ENCODE data around the gene KYAT1.
"Not testable (repeated sequence)": the region's sequence is repeated elsewhere in the genome, so short reads cannot be mapped to it uniquely, and the experiment has no call there.

Gene KYAT1

DNA sequence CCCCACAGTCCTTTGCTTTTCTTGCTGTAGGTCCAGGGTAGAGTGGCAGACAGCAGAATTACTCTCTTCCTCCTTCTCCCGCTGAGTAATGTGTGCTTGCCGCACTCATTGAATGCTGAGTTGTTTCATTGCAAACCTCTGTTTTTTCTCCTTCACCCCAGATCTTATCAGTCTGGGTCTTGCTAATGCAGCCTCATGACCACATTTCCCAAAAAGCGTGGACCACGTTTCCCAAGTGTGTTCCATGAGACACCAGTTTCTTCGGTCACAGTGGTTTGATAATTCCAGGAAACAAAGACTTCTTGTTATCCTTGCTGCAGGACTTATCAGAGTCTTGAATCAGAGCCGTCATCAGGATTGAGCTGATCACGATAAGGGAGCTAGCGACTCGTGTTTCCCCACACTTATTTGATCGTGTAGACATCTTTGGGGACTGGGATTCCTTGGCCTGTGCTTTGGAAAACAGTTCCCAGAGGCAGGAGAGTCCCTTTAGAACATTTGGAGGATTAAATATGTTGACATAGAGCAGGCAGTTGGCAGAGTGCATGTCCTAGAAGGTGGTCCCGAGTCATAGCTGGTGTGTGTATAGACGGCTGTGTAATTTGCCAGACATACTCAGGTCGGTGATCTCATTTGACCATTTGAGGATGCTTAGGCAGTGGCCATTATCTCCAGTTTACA is 4.6 kb upstream of the KYAT1 start:
- DNase-seq (ENCODE audit: low read depth in 4 of 4, low spot score in 1 of 4), result no peak

DNA sequence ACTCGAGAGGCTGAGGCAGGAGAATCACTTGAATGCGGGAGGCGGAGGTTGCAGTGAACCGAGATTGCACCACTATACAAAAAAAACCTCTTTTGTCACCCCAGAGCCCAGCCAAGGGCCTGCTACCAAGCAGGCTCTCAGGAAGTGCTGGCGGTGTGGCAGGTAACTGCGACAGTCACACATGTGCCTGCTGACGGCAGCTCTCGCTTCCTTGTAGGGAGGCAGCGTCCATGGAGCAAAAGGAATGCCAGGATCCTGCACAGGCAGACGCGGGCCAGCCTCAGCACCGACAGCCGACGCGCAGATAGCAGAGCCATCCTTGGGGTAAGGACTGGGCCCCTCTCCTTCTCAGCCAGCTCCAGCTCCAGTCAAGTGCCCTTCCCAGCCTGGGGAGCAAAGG is 4.0 kb upstream of the KYAT1 start:
- DNase-seq (ENCODE audit: low read depth in 4 of 4, low spot score in 1 of 4), result no peak

DNA sequence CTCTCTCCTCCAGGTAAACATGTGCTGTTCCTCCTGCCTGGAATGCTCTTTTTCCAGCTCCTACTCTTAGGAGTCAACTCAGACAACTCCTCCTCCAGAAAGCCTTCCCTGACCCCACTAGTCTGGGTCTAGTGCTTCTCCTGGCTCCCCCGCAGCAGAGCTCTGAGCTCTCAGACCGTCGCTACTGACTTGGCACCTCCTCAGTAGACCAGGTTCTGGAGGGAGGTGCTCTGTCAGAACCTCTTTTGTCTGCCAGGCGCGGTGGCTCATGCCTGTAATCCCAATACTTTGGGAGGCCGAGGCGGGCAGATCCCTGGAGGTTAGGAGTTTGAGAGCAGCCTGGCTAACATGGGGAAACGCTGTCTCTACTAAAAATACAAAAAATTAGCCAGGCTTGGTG is 3.6 kb upstream of the KYAT1 start:
- DNase-seq (ENCODE audit: low read depth in 4 of 4, low spot score in 1 of 4), result no peak

DNA sequence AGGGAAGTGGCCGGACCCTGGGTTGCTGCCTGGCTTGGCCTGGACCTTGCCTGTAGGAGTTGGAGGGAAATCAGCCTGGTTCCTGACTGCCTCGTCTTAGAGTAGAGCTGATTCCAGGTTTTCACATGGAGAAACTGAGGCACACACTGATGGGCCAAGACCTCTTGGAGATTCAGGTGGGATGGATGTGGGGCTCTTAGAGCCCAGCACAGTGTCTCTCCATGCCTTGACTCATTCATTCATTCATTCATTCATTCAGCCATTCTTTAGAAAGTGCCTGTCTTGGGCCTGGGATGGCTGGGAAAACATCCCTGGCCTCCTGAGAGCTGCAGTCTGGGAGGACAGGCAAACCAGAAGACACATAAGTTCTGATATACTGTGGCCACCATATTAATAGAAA is 2.4 kb upstream of the KYAT1 start:
- no peak for DNase-seq (ENCODE audit: low read depth in 4 of 4, low spot score in 1 of 4)

DNA sequence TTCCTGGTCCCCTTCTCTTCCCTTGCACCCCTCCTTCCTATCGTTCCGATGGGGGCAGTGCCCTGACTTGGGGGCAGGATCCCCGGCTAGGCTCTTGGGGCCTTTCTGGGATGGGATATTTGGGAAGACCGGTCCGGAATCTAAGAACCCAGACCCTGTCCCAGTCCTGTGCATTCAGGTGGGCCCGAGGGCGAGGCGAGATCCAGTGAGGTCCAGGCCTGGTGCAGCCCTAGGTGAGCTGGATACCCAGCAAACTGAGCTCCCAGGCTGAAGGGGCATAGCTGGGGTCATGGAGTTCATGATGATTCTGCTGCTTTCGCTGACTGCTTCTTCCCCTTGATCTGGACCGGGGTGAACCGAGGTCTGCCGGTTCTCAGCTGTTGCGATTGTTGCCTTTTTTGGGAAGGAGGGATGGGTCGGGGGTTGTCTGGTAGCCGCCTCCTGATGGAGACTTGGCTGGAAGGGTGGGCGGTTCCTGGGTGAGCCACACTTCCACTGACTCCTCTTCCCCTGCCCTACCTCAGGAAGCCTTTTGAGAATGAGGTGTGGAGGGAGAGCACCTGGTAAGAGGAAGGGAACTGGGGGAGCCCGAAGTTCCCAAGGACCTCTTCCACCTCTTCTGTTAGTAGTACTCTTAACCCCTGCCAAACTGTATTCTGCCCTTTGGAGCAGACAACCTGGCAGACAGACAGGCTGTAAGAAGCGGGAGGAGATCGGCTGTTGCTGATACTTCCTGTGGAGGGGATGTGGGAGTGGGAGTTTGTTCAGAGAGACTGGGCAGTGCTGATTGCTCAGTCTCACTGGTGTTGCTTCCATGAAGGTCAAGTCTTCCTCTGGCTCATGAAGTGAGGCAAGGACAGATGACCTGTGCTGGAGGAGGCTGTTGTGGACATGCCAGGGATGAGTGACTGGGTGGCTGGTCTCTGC is 1.2 kb upstream of the KYAT1 start:
- no peak for DNase-seq (ENCODE audit: low read depth in 4 of 4, low spot score in 1 of 4)

DNA sequence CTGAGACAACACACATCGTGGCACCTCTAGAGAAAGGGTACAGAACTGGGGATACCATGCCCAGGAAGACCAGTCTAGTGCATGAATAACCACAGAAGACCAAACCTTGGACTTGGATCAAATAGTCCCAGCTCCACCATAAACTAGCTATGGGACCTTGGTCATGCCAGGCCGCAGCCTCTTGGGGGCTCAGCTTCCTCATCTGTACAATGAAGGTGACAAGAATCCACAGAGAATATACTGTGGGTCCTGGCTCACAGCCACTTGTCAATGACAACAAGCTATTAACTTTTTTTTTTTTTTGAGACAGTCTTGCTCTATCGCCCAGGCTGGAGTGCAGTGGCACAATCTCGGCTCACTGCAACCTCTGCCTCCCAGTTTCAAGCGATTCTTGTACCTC is 3.9 kb downstream of the KYAT1 start:
- no peak for DNase-seq (ENCODE audit: low read depth in 4 of 4, low spot score in 1 of 4)

DNA sequence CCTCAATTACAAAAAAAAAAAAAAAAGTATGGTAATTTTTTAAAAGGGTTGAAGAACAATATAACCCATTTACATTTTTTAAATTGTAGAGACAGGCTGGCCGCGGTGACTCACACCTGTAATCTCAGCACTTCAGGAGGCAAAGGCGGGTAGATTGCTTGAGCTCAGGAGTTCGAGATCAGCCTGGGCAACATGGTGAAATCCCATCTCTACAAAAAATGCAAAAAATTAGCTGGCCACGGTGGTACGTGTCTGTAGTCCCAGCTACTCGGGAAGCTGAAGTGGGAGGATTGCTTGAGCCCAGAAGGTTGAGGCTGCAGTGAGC is 10.8 kb downstream of the KYAT1 start:
- not testable (repeated sequence) for DNase-seq (ENCODE audit: low read depth in 4 of 4, low spot score in 1 of 4)

DNA sequence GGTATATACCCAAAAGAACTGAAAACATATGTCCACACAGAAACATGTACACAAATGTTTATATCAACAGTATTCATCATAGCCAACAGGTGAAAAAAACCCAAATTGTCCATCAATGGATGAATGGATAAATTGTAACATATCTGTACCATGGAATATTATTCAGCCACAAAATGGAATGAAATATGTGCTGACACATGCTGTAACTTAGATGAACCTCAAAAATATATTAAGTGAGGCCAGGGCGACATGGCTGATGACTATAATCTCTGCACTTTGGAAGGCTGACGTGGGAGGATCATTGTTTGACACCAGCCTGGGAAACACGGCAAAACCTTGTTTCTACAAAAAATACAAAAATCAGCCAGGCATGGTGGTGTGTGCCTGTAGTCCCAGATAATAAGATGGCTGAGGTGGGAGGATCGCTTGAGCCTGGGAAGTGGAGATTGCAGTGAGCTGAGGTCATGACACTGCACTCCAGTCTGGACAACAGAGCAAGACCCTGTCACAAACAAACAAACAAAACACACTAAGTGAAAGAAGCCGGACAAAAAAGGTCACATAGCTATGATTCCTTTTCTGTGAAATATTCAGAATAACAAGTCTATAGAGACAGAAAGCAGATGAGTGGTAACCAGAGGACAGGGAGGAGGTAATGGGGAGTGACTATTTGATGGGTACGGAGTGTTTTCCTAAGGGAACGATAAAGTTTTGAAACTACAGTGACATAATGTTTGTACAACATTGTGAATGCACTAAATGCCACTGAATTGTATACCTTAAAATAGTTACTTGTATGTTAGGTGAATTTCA is 11.4 kb downstream of the KYAT1 start:
- DNase-seq (ENCODE audit: low read depth in 4 of 4, low spot score in 1 of 4), result no peak

DNA sequence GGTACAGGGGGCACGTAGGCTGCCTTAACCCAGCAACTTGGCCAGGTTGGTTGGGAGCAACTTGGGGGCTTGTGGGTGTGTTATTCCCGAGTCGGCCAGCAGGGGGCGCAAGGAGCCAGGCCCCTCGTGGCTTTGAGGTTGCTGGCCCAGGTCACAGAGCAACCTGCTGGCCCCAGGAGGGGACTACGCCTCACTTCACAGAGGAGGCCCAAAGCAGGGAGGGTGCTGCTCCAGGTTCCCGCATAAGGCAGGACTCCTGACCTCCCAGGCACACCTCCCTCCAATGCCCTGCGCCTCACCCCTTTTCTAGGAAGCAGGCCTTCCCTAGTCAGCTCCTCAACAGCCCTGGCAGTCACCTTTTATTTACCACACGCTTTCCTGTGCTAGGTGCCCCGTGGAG is 18.1 kb downstream of the KYAT1 start:
- peak; percentile 69 to 82 (median 80) for DNase-seq (ENCODE audit: low read depth in 4 of 4, low spot score in 1 of 4)

DNA sequence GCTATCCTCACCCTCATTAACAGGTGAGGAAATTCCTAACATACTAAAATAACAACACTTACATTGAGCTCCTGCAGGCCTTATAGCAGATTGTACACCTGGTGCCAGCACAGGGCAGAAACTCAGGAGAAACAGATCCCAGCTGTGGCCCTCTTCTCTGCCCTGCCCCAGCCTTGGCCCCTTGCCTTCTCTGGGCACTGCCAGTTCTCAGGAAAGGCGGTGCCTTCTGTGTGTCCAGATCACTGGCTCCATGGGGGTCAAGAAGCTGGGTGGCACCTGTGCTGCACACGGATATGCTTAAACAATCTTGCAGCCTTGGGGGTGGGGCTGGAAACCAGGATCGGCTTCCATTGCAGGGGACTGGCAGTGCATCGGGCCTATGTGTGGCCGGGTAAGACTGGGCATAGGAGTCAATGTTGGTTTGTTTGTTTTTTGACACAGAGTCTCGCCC is 19.3 kb downstream of the KYAT1 start:
- no peak for DNase-seq (ENCODE audit: low read depth in 4 of 4, low spot score in 1 of 4)

DNA sequence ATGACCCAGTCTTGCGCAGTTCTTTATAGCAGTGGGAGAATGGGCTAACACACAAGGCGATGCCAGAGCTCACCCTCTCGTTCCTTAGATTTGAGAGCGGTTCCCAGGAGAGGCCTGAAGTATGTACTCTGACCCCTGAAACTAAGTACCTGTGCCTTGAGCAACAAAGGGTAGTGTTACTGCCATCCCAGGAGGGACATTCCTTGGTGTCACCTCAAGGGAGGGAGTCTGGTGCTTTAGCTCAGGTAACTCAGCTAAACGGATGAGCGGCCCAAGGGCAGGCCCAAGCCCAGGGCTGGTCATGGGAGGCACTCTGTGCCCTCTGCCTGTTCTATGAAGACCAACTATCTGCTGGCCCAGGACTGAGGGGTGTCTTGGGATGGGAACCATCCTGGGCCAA is 20.2 kb downstream of the KYAT1 start:
- DNase-seq (ENCODE audit: low read depth in 4 of 4, low spot score in 1 of 4), result no peak

DNA sequence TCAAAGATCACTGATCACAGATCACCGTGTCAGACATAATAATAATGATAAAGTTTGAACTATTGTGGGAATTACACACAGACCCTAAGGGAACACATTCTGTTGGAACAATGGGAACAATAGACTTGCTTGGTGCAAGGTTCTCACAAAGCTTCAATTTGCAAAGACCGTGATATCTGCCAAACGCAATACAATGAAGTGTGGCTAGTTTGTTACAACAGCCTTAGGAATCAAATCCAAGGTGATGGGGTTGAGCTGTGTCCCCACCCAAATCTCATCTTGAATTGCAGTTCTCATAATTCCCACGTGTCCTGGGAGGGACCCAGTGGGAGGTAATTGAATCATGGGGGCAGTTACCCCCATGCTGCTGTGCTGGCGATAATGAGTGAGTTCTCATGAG is 20.8 kb downstream of the KYAT1 start:
- DNase-seq (ENCODE audit: low read depth in 4 of 4, low spot score in 1 of 4), result no peak

DNA sequence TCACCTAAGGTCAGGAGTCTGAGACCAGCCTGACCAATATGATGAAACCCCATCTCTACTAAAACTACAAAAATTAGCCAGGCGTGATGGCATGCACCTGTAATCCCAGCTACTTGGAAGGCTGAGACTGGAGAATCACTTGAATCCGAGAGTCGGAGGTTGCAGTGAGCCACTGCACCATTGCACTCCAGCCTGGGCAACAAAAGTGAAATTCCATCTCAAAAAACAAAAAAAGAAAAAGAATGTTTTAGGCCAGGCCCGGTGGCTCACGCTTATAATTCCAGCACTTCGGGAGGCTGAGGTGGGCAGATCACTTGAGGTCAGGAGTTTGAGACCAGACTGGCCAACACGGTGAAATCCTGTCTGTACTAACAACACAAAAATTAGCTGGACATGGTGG is 23.3 kb downstream of the KYAT1 start:
- DNase-seq (ENCODE audit: low read depth in 4 of 4, low spot score in 1 of 4), result not testable (repeated sequence)

DNA sequence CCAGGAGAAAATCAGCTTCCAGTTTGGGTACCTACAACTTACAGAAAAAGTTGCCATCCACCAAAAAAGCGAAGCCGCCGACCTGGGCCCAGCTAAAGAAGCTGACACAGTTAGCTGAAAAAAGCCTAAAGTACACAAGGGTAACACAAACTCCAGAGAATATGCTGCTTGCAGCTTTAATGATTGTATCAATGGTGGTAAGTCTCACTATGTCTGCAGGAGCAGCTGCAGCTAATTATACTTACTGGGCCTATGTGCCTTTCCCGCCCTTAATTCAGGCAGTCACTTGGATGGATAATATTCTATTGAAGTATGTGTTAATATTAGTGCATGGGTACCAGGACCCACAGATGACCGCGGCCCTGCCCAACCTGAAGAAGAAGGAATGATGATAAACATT is 27.3 kb downstream of the KYAT1 start:
- DNase-seq (ENCODE audit: low read depth in 4 of 4, low spot score in 1 of 4), result not testable (repeated sequence)

DNA sequence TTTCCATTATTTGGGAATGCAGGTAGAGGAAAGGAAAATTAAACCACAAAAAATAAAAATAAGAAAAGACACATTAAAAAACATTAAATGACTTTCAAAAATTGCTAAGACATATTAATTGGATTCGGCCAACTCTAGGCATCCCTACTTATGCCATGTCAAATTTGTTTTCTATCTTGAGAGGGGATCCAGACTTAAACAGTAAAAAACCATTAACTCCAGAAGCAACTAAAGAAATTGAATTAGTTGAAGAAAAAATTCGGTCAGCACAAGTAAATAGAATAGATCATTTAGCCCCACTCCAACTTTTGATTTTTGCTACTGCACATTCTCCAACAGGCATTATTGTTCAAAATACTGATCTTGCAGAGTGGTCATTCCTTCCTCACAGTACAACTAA is 29.1 kb downstream of the KYAT1 start:
- not testable (repeated sequence) for DNase-seq (ENCODE audit: low read depth in 4 of 4, low spot score in 1 of 4)

DNA sequence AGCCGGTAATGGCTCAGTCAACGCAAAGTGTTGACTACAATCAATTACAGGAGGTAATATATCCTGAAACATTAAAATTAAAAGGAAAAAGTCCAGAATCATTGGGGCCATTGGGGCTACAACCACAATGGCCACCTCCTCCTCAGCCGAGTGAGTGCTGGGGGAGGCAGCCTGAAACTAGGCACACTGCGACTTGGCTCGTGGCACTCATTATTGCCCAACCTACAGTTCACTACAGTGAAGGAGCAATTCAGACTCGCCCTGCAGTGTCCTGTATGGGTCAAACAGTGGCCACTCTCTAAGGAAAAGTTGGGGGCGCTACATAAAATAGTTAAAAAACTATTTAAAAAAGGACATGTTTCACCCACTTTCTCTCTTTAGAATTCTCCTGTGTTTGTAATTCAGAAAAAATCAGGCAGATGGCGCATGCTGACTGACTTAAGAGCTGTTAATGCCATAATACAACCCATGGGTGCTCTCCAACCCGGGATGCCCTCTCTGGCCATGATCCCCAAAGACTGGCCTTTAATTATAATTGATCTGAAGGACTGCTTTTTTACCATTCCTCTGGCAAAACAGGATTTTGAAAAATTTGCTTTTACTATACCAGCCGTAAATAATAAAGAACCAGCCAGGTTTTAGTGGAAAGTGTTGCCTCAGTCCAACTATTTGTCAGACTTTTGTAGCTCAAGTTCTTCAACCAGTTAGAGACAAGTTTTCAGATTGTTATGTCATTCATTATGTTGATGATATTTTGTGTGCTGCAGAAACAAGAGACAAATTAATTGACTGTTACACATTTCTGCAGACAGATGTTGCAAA is 29.8 kb downstream of the KYAT1 start:
- not testable (repeated sequence) for DNase-seq (ENCODE audit: low read depth in 4 of 4, low spot score in 1 of 4)

DNA sequence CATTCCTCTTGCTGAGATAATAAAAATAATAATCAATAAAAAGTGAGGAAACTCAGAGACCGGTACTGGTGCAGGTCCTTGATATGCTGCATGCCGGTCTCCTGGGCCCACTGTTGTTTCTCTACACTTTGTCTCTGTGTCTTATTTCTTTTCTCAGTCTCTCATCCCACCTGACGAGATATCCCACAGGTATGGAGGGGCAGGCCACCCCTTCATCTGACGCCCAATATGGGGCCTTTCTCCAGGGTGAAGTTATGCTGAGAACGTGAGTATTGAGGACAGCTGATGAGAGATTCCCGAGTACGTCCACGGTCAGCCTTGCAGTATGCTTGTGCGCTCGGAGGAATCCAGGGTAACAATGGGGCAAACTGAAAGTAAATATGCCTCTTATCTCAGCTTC is 30.7 kb downstream of the KYAT1 start:
- not testable (repeated sequence) for DNase-seq (ENCODE audit: low read depth in 4 of 4, low spot score in 1 of 4)

DNA sequence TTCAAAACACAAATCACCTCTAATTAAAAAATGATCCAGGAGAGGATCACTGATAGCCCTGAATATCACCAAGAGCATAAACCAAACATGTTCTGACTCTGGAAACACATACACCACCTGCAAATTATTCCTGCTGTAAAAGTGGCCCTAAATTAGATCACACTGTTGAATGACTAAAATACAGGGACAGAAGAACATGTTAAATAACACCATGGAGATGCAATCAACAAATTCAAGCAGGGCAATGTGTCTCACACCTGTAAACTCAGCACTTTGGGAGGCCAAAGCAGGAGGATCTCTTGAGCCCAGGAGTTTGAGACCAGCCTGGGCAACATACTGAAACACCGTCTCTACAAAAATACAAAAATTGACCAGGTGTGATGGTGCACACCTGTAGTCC is 33.9 kb downstream of the KYAT1 start:
- DNase-seq (ENCODE audit: low read depth in 4 of 4, low spot score in 1 of 4), result no peak

DNA sequence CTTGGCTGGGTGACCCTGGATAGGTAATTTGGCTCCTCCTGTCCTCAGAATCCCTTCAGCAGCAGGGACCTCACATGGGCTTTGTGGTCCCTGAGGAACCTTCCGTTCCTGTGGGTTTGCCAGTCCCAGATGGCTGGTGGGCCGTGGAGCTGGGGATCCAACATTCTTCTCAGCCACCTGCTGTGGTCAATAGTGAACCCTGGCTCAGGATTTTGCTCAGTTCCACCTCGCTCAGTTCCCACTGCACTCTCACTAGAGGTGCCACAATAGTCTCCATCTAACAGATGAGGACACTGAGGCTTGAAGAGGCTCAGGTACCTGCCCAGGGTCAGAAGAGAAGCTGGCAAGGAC is 35.1 kb downstream of the KYAT1 start:
- no peak for DNase-seq (ENCODE audit: low read depth in 4 of 4, low spot score in 1 of 4)

DNA sequence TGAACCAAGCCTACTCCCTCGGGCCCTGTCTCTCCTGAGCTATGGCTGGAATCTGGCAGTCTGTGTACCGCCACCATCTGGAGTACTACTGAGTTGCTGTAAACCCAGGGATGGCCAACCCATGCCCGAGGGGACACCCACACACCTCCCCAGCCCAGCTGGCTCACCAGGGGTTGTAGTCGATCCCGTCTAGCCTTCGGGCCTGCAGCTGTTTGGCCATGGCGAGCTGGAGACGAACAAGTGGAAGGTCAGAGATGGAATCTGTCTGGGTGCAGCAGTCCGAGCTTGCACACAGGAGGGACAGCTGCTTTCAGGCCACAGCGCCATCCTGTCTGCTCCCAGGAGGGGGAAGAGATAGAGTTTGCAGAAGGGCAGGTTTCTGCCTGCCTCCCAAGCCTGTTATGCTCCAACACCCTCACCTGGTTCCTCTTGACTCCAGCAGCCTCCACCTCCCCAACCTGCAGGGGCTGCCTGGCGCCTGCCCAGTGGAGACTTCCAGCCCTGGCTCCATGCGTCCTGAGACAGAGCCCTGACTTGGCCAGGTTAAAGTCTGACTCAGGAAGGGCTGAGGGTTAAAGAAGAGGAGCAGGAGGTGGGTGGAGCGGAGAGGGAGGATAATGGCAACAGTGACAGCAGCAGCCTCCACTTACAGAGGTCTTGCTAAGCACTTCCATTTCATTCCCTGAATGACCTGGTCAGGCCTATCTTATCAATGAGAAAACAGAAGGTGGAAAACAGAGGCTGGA is 36.4 kb downstream of the KYAT1 start:
- DNase-seq (ENCODE audit: low read depth in 4 of 4, low spot score in 1 of 4), result no peak
